Rectal smooth muscle tissue (tissue), 1 donor: ENCODE data around the gene PSG7.
"Not testable (repeated sequence)": the region's sequence is repeated elsewhere in the genome, so short reads cannot be mapped to it uniquely, and the experiment has no call there.

Experiments used
- H3K27ac ChIP-seq: one replicate; pipeline ENCODE4 v1.7.0; 2013; ENCODE audit warnings: low read depth, low read length, inconsistent platforms
- H3K27me3 ChIP-seq: one replicate; pipeline ENCODE4 v1.7.0; 2013; ENCODE audit warnings: low read length; ENCODE audit not compliant: control insufficient read depth, insufficient read depth
- H3K36me3 ChIP-seq: one replicate; pipeline ENCODE4 v1.7.0; 2013; ENCODE audit warnings: low read length; ENCODE audit not compliant: control insufficient read depth, insufficient read depth
- H3K4me1 ChIP-seq: one replicate; pipeline ENCODE4 v1.7.0; 2013; ENCODE audit warnings: low read length; ENCODE audit not compliant: control insufficient read depth, insufficient read depth
- H3K4me3 ChIP-seq: one replicate; pipeline ENCODE4 v1.7.0; 2013; ENCODE audit warnings: low read length
- H3K9ac ChIP-seq: one replicate; pipeline ENCODE4 v1.7.0; 2013; ENCODE audit warnings: low read length

The PSG7 gene

DNA sequence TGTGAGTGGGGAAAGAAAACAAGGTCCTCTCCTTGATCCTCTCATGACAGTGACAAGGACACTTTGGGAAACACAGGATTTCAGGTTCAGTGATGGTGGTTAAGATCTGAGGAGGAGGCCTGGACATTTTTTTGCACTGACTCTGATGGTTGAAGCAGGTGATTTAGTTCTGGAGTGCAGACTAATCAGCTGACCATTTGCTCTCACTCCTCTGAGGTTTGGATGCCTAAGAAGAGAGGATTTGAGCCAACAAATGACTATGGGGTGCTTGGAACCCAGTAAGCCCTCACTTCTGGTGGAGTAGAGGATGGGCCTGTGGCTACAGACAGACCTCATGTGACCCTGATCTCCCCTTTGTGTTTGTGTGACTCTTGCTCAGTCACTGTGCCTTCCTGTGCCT is 60.4 kb downstream of the PSG7 start:
- not testable (repeated sequence) for H3K36me3 ChIP-seq, H3K4me3 ChIP-seq, H3K9ac ChIP-seq, H3K27me3 ChIP-seq, H3K4me1 ChIP-seq, H3K27ac ChIP-seq

DNA sequence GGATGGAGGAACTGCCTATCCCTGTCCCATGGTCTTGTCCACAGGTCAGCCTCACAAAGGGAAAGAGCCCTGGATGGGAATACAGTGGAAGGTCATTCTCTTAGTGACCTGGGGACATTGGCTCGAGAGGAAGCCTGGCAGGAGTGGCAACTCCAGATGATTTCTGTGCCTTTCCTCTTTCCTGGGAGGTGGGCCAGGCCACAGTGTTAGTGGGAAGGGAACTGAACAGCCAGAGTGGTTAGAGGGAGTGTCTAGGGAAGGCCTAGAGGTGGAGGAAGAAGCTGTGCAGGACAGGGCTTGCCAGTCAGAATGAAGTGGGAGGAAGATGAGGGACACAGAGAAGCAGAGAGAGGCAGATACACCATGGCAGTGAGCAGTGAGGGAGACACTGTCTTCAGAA is 61.1 kb downstream of the PSG7 start:
- H3K27ac ChIP-seq: not testable (repeated sequence)

DNA sequence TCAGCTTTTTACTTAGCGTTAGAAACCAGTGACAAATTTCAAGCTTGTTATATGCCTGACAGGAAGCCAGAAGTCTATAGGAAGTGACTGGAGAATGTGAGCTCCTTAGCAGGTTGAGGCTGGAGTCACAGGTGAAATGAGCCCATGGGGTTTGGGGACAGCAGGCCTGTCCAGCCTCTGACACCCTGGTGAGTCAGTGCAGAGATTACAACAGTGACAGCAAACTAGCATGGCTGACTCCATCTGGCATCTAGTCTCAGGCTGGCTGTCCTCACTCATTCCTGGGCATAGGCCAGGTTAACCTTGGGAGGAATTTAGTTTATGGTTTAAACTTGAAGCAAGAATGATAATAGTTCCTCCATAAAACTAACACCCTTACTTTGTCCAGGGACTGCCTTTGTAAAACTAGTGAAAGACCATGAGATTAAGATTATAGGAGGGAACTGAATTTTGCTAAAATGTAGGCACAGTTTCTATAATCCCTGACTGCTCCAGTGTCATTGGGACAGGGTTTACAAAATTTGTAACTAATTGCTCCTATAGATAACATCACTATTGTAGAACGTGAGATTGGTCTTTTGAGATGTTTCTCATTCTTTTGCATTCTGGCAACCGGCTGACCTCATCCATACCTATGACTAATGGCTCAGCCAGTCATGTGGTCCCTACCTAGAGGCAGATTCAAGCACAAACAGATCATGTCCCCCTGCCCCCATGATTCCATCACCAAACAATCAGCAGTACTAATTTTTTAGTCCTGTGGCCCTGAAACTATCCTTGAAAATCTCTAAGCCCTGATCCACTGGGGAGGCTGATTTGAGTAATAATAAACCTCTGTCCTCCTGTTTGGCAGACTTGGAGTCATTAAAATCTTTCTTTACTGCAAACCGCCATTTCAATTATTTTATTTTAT is 61.9 kb downstream of the PSG7 start:
- not testable (repeated sequence) for H3K36me3 ChIP-seq, H3K4me3 ChIP-seq, H3K4me1 ChIP-seq, H3K9ac ChIP-seq, H3K27me3 ChIP-seq, H3K27ac ChIP-seq

More for the DNA sequence above, 61.1 kb downstream of the PSG7 start:
- H3K36me3 ChIP-seq, H3K4me3 ChIP-seq, H3K4me1 ChIP-seq, H3K9ac ChIP-seq, H3K27me3 ChIP-seq: not testable (repeated sequence)

DNA sequence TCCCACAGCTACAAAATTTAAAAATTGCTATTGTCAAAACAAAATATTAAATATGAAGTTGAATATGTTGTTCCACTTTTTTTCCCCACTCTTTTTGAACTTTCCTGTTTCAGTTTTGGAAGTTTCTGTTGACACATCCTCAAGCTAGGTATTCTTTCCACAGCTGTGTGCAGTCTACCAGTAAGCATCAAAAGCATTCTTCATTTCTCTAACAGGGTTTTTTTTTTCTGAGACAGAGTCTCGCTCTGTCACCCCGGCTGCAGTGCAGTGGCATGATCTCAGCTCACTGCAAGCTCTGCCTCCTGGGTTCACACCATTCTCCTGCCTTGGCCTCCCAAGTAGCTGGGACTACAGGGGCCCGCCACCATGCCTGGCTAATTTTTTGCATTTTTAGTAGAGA is 62.9 kb downstream of the PSG7 start:
- H3K36me3 ChIP-seq, H3K27me3 ChIP-seq, H3K4me3 ChIP-seq, H3K27ac ChIP-seq, H3K9ac ChIP-seq, H3K4me1 ChIP-seq: not testable (repeated sequence)
